GM18868 (cell line): ENCODE results near the gene ARAP1.

Experiments
- ATAC-seq: cut with Tn5 transposase; IDR thresholded peaks from one replicate; pipeline ENCODE4 v1.9.1; 2021; ENCODE audit warnings: mild to moderate bottlenecking, moderate library complexity; ENCODE audit not compliant: unreplicated experiment

The ARAP1 gene

DNA sequence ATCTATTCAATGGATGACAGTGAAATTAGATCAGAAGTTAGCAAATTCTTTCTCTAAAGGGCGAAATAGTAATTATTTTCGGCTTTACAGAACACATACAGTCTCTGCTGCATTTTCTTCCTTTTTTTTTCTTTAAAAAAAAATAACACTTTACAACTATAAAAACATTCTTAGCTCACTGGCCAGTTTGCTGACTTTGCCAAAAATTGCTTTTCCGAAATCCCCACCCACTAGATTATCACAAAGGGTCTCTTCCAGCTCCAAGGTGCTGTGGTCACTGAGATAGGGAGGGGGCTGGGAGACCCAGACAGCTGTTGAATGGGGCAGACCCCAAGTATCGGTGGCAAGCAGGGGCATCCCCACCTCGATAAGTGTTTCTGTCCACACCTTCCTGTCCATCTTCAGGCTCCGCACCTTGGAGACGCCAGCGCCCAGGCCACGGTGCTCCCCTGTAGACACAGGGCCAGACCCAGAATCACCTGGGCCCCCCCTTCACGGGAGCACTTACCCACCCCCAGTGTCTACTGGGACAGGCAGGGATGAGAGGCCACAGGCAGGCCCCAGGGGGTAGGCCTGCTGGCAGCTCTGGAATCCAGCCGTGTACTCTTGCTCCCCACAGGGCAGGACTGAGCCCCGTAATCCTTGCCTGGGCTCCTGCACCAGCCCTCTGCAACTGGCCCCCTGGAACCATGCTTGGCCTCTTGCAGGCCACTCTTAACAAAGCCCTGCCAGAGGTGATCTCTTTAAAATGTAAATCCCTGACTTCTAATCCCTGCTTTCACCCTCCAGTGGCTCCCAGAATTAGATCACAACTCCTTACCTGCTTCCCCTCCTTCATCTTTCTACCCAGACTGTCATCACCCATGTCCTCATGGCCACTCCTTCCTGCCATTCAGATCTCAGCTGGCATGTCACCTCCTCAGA, 46.5 kb downstream of the ARAP1 start:
- ATAC-seq: no peak

DNA sequence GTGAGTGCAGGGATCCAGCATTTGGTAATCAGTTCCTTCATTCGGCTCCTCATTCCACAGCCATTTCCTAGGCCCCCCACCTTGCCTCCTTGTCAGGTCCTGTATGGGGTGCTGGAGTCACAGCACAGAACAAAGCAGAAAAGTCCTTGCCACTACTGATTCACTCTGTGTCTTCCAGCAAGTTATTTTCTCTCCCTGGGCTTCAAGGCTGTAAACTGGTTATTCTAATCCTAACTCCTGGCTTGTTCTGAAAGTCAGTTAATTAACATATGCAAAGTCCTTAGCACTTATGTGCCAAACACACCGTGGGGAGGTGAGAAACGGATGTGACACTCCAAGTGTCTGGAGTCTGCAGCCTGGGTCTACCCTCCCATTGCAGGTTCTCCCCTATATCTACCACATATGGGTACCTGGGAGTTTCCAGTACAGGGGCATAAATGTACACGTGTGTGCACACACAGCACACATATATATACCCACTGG, 47.4 kb downstream of the ARAP1 start:
- no peak for ATAC-seq

DNA sequence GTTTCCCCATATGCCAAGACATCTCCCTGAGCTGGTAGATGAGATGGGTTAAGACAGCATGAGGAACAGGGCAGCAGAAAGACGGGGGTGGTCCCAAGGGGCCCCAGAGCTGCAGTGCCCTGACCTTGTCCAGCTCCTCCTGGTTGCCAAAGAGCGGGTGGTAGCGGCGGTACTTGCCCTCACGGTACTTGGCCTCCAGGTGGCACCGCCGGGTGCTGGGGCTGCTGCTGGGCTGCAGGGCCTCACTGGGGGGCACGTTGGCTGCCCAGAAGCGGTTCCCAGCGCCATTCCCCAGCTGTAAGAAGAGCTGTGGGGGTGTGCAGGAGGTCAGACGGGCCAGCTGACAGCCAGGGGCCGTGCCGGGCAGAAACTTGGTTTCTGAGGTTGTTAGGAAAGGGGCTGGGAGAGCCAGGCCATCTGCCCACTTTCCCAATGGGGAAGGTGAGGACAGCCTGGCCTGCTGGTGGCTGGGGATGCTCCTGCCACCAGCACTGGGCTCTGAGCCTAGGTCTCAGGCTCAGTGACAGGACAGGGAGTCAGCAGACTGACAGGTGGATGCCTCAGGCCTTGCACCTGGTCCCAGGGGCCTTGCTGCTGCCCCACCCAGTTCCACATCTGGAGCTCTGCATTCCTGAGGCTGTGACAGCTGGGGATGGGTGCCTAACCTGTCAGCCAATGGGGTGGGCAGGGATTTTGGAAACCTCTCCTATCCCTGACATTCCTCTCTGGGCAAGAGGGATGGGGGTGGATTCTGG, 48.0 kb downstream of the ARAP1 start:
- ATAC-seq: no peak

DNA sequence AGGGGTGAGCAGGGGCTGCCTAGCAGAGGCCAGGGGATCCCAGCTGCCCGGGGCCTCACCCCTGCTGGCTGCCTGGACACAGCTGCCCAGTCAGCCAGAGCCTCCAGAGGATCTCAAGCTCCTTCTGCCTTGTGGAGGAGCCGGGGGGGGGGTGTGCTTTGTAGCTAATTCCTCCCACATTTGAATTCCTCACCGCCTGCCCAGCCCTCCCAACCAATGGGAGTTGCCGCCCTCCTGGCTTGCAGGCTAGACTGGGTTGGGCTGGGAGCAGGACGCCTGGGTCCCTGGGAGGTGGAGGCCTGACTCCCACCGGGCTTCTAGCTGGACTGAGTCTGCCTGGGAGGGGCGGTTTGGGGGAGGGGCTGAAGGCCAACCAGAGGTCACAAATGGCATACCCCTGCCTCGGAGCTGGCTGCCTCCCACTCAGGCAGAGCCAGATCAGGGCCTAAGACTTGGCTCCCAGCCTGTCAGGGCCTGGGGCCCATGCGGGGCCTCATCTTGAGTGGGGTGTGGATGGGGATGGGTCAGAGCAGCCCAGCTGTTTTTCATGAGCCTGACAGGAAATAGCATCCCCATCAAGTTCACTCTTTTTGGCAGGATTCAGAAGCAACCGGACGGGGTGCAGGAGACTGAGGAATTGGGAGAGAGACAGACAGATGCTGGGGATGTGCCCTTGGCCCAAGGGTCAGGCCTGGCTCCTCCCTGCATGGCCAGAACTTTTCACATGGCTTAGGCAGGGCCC, 48.8 kb downstream of the ARAP1 start:
- ATAC-seq: no peak

DNA sequence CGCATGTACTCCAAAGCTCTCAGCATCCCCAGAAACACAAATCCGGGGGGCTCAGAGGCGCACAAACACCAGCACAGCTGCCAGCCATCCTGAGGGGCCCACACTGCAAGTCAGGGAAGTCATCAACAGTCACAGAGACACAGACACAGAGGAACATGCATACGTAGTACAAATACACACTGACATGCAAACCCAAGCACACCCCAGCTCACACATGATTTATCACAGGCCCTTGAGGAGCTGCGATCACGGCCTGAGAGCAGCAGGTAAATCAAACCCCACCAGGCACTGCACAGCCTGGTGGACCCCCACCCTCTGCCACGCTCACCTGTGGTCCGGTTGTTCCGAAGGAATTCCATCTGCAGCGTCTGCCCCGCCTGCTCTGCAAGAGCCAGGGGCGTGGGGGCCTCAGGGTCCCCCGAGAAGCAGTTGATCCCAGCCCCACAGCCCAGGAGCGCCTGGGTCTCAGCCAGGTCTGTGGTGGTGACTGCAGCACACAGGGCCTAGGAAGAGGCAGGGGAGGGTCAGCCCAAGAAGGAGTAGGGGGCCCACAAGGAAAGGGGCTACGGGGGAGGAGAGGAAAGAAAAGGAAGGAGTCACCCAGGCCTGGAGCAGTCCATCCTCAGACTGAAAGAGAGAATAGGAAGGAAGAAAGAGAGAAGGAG, 49.5 kb downstream of the ARAP1 start:
- ATAC-seq: no peak

DNA sequence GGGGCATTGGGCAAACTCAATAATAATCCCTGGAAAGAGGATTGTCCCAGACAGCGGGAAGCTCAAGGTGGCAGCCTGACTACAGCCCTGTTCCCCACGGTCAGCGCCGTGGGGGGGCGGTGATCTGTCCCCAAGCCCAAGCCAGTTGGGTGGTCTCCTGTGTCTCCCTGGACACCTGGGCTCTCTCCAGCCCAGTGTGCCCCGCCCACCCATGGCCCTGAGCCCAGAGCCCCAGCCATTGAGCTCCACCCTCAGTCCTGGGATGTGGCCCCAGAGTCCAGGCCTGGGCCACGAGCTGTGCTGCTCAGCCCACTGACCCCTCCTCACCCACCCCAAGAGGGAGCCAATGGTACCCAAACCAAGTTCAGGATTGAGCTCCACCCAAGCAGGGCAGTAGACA, 50.1 kb downstream of the ARAP1 start:
- no peak for ATAC-seq

DNA sequence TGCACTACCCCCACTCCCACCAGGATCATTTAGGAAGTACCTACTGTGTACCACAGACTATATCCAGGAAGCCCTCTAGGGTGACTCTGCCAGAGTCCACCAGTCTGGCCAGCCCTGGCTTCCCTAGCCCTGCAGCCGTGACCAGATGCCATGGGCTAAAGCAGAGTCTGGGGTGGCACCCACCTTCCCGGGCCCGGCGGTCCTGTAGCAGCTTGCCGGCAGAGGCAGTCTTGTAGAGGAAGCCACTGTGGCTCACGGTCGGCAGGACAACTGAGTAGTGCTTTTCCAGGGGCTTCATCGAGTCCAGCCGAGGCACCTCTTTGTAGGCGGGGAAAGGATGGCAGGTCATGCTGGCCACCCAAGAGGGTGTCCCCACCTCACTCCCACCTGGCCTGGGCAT, 50.7 kb downstream of the ARAP1 start:
- no peak for ATAC-seq

DNA sequence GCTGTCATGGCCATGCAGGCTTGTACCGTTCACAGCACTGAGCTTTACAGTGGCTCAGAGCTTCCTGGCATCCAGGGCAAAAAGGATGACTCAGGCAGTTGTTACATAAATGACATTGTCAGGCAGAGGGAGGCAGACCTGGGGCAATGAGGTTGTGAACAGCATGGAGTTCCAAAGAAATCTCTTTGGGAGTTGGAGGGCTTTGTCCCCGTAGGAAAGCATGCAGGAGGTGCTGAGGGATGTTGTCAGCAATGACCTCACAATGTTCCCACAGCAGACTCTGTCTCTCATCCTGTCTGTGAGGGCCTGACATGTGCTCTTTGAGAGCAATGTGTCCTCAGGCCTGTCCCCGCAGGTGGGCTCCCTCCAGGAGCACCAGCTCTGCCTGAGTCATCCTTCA, 52.1 kb downstream of the ARAP1 start:
- no peak for ATAC-seq

DNA sequence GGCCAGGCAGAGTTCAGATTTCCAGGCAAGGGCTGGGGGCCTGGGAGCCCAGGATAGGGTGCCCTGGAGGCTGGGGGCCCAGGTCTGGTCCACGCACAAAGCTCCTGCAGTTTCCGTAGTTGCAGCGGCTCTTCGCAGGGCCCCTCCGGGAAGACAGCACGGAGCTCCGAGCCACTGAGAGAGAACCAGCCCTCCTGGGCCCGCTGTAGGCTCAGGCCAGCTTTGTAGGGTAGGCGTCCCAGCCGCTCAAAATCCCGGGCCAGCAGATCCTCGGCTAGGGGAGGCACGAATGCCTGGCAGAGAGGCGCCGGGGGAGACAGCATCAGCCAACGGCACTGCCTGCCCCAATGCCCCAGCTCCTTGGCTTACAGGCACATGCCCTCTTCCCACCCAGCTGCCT, 54.4 kb downstream of the ARAP1 start:
- no peak for ATAC-seq

DNA sequence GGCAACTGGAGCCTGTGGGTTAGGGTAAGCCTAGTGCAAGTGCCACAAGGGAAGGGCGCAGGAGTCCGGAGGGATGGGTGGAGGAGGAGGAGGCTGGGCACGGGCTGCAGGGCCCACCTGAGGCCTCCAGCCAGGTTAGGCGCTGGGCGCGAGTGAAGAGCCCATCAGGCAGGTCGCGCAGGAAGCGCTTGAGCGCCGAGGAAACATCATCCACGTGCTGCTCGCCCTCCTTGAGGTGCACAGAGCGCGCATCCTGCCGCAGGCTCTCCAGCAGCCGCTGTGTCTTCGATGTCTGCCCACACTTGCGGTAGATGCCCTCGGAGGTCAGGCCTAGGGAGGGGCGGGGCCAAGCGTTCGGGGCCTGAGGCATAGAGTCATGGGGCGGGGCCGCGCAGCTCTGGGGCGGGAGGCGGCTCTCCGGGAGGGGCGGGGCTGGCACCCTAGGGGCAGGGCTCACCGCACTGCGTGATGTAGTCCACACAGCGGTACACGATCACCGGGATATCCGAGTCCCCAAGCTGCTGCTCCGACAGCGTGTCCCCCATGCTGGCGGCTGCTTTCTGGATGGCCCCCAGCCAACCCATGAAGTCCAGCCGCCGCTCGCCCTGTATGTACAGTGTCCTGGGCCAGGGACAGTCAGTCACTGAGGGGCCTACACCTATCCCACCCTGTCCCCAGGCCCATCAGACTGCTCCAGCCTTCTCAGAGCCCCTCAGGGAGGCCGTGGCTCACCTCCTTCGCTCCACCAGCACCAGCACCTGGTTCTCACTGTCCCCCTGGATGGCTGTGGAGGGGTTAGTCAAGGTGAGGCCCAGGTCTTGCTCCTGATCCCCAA, 55.1 kb downstream of the ARAP1 start:
- ATAC-seq: no peak

DNA sequence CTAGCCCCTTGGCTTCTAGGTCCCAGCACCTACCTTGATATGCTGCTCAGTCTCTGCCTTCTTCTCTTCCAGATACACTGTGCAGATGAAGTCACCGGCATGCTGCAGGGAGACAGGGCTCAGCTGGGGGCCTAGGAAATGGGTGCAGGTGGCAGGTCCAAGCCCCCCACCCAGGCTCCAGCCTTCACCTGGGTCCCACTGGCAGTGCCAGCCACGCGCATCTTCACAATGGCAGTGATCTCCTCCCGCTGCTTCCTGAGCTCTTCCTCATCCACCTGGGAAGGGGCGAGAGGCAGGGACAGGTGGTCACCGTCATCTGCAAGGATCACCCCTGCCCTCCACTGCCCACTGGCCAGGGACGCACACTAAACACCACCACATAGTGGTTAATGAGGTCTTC, 56.9 kb downstream of the ARAP1 start:
- no peak for ATAC-seq

DNA sequence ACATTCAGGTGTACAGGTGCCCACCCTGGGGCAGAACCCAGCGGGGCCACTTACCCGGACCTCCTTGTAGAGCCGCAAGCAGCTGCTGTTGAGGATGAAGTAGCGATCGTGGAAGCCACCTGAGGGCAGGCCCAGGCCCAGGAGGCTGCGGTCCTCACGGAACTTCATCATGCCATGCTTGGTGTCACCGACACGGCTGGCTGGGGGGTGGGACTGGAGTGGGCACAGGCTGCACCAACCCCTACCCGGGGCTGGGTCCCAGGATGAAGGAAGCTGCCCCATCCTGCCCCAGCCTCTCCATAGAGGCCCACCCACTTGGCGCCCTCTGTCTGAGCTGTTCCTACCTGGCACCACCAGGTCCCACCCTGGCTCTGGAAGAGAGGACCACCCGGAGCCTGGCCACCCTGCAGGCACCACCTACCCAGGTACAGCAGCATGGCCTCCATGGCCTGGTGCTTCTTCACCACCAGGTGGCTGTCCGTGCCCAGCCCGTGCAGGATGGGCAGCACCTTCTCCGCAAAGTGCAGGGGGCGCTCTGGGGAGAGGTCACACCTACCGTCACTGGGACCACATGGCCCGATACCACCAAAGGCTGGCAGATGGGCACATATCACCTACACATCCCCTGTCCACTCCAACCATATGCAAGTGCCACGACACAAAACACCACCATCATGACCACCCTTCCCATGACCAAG, 58.8 kb downstream of the ARAP1 start:
- no peak for ATAC-seq

DNA sequence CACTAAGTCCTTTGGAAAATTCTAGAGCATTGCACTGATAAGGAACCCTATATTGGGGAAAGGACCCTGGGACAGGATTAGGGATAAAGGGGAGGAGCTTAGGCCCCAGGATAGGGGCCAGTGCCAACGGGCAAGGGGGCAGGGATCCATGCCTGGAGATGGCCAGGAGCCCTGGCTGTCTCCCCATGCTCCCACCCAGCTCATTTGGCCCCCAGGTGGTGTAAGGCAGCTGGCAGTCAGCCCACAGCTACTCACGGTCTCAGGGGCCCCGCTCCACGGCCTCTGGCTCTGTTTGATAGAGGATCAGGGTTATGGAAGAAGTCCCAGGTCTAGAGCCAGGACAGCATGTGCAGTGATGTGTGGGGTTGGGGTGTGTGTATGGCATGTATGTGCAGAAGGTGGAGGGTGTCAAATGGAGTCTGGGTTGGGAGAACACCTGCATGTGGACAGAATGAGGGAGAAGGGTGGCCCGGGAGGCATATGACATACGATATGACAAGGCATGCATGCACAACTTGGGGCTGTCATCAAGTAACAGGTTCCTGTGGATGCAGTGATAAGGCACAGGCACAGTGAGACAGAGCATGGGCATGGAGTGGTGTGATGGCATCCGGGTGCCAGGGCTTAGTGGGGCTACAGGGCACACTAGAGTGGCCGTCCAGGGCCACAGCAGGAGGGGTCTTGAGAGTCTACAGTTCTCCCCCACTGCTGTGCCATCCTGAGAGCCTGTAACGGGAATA, 59.5 kb downstream of the ARAP1 start:
- ATAC-seq: no peak

DNA sequence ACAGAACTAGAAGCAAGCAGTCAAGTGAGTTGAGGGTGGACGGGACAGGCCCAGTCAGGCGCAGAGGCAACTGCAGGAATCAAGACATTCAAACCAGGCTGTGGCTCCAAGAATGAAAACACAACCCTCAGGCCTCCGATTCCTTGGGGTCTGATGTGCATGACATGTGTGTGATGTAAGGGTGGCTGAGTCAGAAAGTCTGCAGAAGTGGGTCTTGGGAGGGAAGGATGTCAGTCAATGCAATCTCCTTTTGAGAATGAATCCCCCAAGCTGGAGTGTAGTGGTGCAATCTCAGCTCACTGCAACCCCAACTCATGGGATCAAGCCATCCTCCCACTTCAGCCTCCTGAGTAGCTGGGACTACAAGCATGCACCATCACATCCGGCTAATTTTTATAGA, 62.0 kb downstream of the ARAP1 start:
- ATAC-seq: no peak

DNA sequence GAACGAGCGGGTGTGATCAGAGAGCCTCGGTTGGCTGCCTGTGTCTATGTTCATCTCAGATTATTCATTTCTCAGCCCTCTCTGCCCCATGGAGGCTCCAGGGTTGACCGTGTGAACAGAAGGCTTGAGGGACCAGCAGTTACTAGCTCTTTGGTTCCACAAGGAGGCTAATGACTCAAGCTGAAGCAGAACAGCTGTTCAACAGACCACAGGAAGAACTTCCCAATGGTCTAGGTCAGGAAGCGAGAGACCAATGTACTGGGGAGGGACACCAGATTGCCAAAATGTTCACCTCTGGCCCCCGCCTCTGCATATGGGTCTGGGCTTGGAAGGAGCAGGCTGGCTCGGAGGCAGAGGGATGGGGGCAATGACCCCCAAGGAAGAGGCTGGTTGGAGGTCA, 63.3 kb downstream of the ARAP1 start:
- no peak for ATAC-seq

DNA sequence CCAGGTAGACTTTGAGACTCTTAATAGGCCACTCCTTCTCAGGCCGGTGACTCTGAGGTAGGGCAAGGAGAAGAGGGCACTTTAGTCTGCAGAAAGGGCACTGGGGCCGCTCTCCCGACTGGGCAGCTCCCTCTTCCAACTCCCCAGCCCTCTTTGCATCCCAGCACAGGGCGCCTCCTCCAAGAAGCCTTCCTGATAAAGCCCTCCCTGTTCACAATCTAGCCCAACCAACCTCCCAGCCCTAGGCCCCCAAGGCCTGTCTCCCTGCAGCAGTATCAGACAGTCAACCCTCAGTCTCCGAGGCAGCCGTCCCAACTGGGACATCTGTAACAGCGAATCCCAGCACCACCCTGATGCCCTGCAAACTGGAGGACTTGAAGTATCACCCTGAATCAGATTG, 63.7 kb downstream of the ARAP1 start:
- ATAC-seq: no peak

DNA sequence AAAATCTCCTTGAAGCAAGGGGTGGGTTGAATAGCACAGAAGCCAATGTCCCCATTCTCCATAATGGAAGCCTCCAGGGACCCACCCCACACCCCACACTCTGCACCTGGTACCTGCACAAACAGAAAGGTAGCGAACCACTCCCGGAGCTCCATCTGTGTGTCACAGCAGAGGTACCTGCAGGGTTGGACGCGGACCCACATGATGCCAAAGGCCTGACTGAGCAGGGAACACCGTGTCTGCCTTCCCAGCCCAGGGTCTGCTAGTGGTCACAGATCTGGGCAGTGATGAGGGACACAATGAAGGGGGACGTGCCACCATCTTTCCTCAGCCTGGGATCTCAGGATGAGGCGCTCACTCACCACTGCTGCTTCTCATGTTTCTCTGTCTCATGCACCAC, 64.9 kb downstream of the ARAP1 start:
- ATAC-seq: no peak

DNA sequence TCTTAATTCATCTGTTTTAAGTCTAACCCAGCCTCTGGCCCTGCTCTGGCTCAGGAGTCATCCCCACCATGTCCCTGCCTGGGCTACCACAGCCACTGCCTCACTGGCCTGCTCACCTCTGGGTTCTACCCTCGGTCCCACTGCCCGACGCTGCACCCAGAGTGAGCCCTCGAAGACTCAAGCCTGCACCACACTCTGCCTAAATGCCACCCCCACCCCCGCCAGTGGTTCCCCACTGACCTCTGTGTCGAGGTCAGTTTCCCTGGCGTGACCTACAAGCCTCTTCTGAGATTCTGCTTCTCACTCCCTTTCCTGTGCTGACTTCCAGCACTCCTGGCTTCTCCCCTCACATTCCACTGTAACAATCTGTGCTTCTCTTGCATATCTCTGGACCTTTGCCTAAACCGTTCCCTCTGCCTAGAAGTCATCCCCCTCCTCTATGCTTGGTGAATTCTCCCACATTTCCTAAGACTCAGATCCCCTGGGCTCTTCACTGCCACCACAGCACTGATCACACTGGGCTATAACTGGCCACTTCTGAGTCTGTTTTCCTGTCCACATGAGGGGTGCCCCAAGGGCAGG, 65.5 kb downstream of the ARAP1 start:
- no peak for ATAC-seq
